Measurements from ENCODE around the gene BRPF1.

- no peak for TF ChIP-seq TAF1 (IDR thresholded peaks at IDR 0.05; ENCODE audit: low read depth)
- TF ChIP-seq YY1 (IDR thresholded peaks at IDR 0.05; ENCODE audit: low read depth): no peak
- no peak for TF ChIP-seq RAD21 (IDR thresholded peaks at IDR 0.05; ENCODE audit: low read depth)
- TF ChIP-seq CEBPB (IDR thresholded peaks at IDR 0.05): no peak
- no peak for TF ChIP-seq EP300 (IDR thresholded peaks at IDR 0.05; ENCODE audit: borderline replicate concordance)
These were observed 52.4 kb downstream of the BRPF1 start for GRCh38 chr3:9783954-9784353.

Measured in Ishikawa (cell line).